SU-DHL-6 (cell line): ENCODE results near the gene WDR13.
"Not testable (repeated sequence)": the region's sequence is repeated elsewhere in the genome, so short reads cannot be mapped to it uniquely, and the experiment has no call there.

Experiments used
- H2AFZ ChIP-seq: fragments of 200-600 bp; sonication (generic); 2 replicates; pipeline ENCODE4 v1.6.1; 2014; ENCODE audit warnings: low read depth, mild to moderate bottlenecking, moderate library complexity, mixed read lengths, antibody characterized with exemption, low read length; ENCODE audit not compliant: severe bottlenecking
- H3F3A ChIP-seq: fragments of 200-600 bp; shearing (Covaris generic); 2 replicates; pipeline ENCODE4 v1.6.0; 2016; ENCODE audit warnings: antibody characterized with exemption, mild to moderate bottlenecking; ENCODE audit not compliant: insufficient read depth
- H3K27ac ChIP-seq: fragments of 200-600 bp; sonication (generic); 2 replicates; pipeline ENCODE4 v1.5.1; 2016; ENCODE audit warnings: low read depth, mild to moderate bottlenecking, low read length, moderate library complexity, mixed read lengths
- H3K27me3 ChIP-seq: fragments of 200-600 bp; sonication (generic), shearing (Covaris generic); 2 replicates; pipeline ENCODE4 v1.6.0; 2014; ENCODE audit warnings: mild to moderate bottlenecking, low read length
- H3K36me3 ChIP-seq: fragments of 200-600 bp; sonication (generic); 2 replicates; pipeline ENCODE4 v1.6.1; 2014; ENCODE audit warnings: mild to moderate bottlenecking, low read length, mixed read lengths
- H3K4me2 ChIP-seq: fragments of 300-600, 200-600 bp; shearing (Covaris generic), sonication (generic); 2 replicates; pipeline ENCODE4 v1.6.0; 2014; ENCODE audit warnings: low read length, low read depth, mild to moderate bottlenecking; ENCODE audit not compliant: poor library complexity, severe bottlenecking
- H3K4me3 ChIP-seq: fragments of 200-600 bp; sonication (generic); 2 replicates; pipeline ENCODE4 v1.5.1; 2014; ENCODE audit warnings: antibody characterized with exemption, low read length, mild to moderate bottlenecking, mixed read lengths; ENCODE audit not compliant: insufficient read depth, poor library complexity, severe bottlenecking
- H3K79me2 ChIP-seq: fragments of 200-600 bp; sonication (generic); 2 replicates; pipeline ENCODE4 v1.6.1; 2014; ENCODE audit warnings: mild to moderate bottlenecking, low read length, moderate library complexity; ENCODE audit not compliant: insufficient read depth
- H3K9ac ChIP-seq: fragments of 200-600 bp; sonication (generic); 2 replicates; pipeline ENCODE4 v1.7.0; 2014; ENCODE audit warnings: mild to moderate bottlenecking, low read length
- H3K9me2 ChIP-seq: fragments of 200-600 bp; sonication (generic); replicated peaks from 2 replicates; pipeline ENCODE4 v1.6.1; 2014; ENCODE audit warnings: low read length; ENCODE audit not compliant: insufficient read depth
- H3K9me3 ChIP-seq: fragments of 200-600 bp; sonication (generic); 2 replicates; pipeline ENCODE4 v1.6.1; 2014; ENCODE audit warnings: low read length, mixed read lengths; ENCODE audit not compliant: insufficient read depth
- H4K20me1 ChIP-seq: fragments of 200-600 bp; sonication (generic); 2 replicates; pipeline ENCODE4 v1.6.1; 2014; ENCODE audit warnings: low read depth, mild to moderate bottlenecking, antibody characterized with exemption, low read length, moderate library complexity, mixed read lengths
- EZH2phosphoT487 ChIP-seq: fragments of 200-600 bp; sonication (generic), shearing (Covaris generic); conservative IDR thresholded peaks from 2 replicates; pipeline ENCODE4 v1.6.1; 2018; ENCODE audit warnings: mild to moderate bottlenecking, antibody characterized with exemption, low read length, moderate library complexity, mixed read lengths
- TF ChIP-seq, protein P1 (sequence below): fragments of 200-600 bp; sonication (generic); IDR thresholded peaks from one replicate; pipeline ENCODE4 v1.5.1; 2017; ENCODE audit warnings: antibody characterized with exemption, mild to moderate bottlenecking, low read length, moderate library complexity; ENCODE audit not compliant: insufficient read depth, poor library complexity, severe bottlenecking

The WDR13 gene

DNA sequence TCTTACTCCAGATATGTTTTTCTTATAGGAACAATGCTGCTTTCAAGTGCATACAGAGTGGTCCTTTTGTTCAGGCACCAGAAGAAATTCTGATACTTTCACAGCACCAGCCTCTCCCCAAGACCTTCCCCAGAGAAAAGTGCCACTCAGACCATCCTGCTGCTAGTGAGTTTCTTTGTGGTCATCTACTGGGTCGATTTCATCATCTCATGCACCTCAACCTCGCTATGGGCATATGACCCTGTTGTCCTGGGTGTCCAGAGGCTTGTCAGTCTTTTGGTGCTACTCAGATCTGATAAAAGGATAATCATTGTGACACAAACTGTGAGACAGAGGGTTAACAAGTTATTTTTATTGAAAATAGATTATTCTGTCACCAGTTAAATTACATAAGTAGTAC lies 39.5 kb downstream of the WDR13 start:
- H3K4me2 ChIP-seq, result no peak overlapping the region
- H3K9ac ChIP-seq, result no peak overlapping the region
- no peak overlapping the region for H2AFZ ChIP-seq

DNA sequence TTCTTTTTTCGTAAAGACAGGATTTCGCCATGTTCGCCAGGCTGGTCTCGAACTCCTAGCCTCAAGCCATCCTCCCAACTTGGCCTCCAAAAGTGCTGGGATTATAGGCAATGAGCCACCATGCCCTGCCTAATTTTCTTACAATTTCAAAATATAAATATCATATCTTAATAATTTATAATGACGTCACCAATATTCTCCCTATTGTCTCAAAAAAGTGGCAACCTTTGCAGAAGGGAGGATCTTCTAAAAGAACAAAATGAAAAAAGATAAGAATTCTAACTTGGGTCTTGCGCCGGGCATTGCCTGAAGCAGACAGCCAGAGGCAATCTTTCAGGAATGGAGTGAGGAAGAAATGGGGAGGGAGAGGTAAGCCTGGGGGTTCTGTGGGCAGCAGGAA lies 48.4 kb downstream of the WDR13 start:
- H3K79me2 ChIP-seq, result no peaks in the 10 kb centered on the region
- H3K9me2 ChIP-seq, result no peaks in the 10 kb centered on the region
- H3K27ac ChIP-seq, result no peak overlapping the region
- no peak for TF ChIP-seq EZH2phosphoT487
- TF ChIP-seq, protein P1, sequence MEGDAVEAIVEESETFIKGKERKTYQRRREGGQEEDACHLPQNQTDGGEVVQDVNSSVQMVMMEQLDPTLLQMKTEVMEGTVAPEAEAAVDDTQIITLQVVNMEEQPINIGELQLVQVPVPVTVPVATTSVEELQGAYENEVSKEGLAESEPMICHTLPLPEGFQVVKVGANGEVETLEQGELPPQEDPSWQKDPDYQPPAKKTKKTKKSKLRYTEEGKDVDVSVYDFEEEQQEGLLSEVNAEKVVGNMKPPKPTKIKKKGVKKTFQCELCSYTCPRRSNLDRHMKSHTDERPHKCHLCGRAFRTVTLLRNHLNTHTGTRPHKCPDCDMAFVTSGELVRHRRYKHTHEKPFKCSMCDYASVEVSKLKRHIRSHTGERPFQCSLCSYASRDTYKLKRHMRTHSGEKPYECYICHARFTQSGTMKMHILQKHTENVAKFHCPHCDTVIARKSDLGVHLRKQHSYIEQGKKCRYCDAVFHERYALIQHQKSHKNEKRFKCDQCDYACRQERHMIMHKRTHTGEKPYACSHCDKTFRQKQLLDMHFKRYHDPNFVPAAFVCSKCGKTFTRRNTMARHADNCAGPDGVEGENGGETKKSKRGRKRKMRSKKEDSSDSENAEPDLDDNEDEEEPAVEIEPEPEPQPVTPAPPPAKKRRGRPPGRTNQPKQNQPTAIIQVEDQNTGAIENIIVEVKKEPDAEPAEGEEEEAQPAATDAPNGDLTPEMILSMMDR, result no peak
- H3K9me3 ChIP-seq, result no peaks in the 10 kb centered on the region
- no peak overlapping the region for H3K4me2 ChIP-seq
- H2AFZ ChIP-seq, result no peak overlapping the region
- no peak overlapping the region for H3K9ac ChIP-seq
- no peak overlapping the region for H3K4me3 ChIP-seq
- H3F3A ChIP-seq, result no peaks in the 10 kb centered on the region
- H3K27me3 ChIP-seq, result no peaks in the 10 kb centered on the region
- no peaks in the 10 kb centered on the region for H4K20me1 ChIP-seq
- no peaks in the 10 kb centered on the region for H3K36me3 ChIP-seq

More for the DNA sequence above, 39.5 kb downstream of the WDR13 start:
- Histone ChIP-seq H4K20me1 (no peaks in the 10 kb centered on the region), H3K4me3 (no peak overlapping the region), H3K79me2 (no peaks in the 10 kb centered on the region), H3F3A (no peaks in the 10 kb centered on the region), H3K27me3 (no peaks in the 10 kb centered on the region), H3K9me2 (no peaks in the 10 kb centered on the region), H3K27ac (no peak overlapping the region), H3K9me3 (no peaks in the 10 kb centered on the region), H3K36me3 (no peaks in the 10 kb centered on the region)
- TF ChIP-seq, protein P1, result no peak
- TF ChIP-seq EZH2phosphoT487, result no peak

DNA sequence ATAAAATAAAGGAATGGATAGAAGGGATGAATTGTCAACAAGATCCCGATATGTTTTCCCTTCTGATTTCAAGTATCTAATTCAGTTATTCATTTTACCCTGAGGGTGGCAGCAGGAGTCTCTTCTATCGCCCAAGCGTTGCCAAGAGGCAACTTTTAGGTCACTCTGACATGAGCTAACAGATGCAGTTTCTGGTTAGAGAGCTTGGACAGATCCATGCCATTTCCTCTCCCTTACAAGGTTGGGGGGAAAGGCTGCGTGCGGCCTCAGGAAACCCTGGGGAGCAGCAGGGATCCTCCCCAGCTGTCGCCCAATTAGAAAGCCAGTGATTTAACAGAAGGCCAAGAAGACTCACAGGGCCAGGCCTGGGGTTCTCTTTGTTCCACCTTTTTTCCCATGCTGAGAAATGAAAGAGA lies 51.1 kb downstream of the WDR13 start:
- H3K4me2 ChIP-seq, result no peak overlapping the region
- H3K9me3 ChIP-seq, result no peaks in the 10 kb centered on the region
- H3K9me2 ChIP-seq, result no peaks in the 10 kb centered on the region
- H3K4me3 ChIP-seq, result no peak overlapping the region
- H3K27me3 ChIP-seq, result no peaks in the 10 kb centered on the region
- H3K36me3 ChIP-seq, result no peaks in the 10 kb centered on the region
- H4K20me1 ChIP-seq, result no peaks in the 10 kb centered on the region
- H3K27ac ChIP-seq, result no peak overlapping the region
- no peaks in the 10 kb centered on the region for H3F3A ChIP-seq
- no peak overlapping the region for H3K9ac ChIP-seq
- no peak overlapping the region for H2AFZ ChIP-seq
- TF ChIP-seq EZH2phosphoT487, result no peak
- TF ChIP-seq, protein P1, result no peak
- H3K79me2 ChIP-seq, result no peaks in the 10 kb centered on the region

DNA sequence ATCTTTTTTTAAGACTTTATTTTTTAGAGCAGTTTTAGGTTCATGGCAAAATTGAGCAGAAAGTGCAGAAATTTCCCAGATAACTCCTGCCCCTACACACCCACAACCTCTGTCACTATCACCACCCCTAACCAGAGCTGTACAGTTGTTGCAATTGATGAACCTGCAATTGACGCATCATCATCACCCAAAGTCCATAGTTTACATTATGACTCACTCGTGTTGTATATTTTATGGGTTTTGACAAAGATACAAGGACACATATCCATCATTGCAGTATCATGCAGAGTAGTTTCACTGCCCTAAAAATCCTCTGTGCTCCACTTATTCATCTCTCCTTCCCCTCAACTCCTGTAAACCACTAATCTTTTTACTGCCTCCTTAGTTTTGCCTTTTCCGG lies 51.8 kb downstream of the WDR13 start:
- Histone ChIP-seq H2AFZ (no peak overlapping the region), H3K27ac (no peak overlapping the region), H3K4me2 (no peak overlapping the region), H3K4me3 (no peak overlapping the region), H3K27me3 (no peaks in the 10 kb centered on the region), H3K36me3 (no peaks in the 10 kb centered on the region), H3K9me3 (no peaks in the 10 kb centered on the region), H3K79me2 (no peaks in the 10 kb centered on the region), H3F3A (no peaks in the 10 kb centered on the region), H3K9me2 (no peaks in the 10 kb centered on the region), H4K20me1 (no peaks in the 10 kb centered on the region), H3K9ac (no peak overlapping the region)
- no peak for TF ChIP-seq EZH2phosphoT487
- TF ChIP-seq, protein P1, result no peak

DNA sequence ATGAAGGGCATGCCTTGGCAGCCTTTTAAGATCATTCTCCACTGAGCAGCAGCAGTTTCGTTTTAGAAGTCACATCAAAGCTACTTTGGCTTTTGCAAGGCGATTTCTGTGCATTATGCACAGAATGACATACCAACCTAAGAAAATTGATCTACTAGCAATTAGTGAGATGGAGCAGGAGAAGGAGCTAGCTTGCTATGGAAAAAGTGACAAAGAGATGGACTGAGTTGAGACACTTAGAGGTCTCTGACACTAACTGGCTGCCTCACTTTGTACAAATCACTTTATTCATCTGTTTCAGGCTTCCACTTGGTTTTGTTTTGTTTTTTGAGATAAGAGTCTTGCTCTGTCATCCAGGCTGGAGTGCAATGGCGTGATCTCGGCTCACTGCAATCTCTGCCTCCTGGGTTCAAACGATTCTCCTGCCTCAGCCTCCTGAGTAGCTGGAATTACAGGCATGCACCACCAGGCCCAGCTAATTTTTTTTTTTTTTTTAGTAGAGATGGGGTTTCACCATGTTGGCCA lies 54.8 kb downstream of the WDR13 start:
- H3K9me3 ChIP-seq, H3K79me2 ChIP-seq, H3F3A ChIP-seq, H3K4me3 ChIP-seq, H3K36me3 ChIP-seq, H4K20me1 ChIP-seq, H3K27me3 ChIP-seq, H3K27ac ChIP-seq, H3K9ac ChIP-seq, H3K4me2 ChIP-seq, H3K9me2 ChIP-seq, H2AFZ ChIP-seq: not testable (repeated sequence)
